Measurements from ENCODE around the gene PC. TPM values are rescaled to one million over a fixed set of nuclear protein-coding genes. Genes with fewer than 3 reads are reported as not detected.

The PC gene
- total and polyA plus RNA-seq, 2 experiments from 2014 or later: 18.3 to 21.7 TPM

DNA sequence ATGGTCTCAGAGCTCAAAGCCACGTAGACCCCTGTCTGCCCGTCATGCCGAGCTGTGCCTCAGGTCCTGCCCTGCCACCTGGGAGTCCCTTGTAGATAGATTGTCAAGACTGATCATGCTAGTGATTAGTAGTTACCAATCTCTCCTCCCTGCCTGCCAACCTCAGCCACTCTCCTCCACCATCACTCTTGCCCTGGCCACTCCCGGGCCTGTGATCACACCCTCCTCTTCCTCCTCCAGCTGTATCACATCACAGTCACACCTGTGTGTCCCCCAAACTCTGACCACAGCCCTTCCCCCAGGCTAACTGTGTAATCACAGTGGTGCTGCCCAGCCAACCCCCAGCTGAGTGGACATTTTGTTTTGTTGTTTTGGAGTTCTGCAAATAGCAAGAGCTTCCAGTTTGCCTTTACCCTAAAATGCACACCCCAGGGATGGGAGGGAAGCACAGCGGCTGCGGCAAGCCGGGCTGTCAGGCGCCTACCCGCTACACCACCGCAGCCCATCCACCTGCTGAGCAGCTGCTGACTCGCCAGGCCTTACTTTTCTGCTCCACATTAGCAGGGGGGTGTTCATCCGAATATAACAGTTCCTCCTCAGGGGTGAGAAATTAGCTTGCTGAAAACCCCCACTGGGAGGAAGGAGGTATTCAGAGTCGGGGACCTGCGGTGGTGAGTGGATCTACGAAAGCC, 55.6 kb downstream of the PC start:
- no peak overlapping the region for H3K27ac ChIP-seq (ENCODE audit: low read depth)
- Mint-ChIP-seq H3K4me3 (no peak overlapping the region), H3K9me3 (no peaks in the 10 kb centered on the region), H3K36me3 (ENCODE audit: low read depth) (no peaks in the 10 kb centered on the region), H3K27ac (no peak overlapping the region), H3K4me1 (peaks cover 30% of the 10 kb centered on the region), H3K27me3 (ENCODE audit: insufficient read depth, low read depth, poor library complexity) (peaks cover 8% of the 10 kb centered on the region)
- H3F3A ChIP-seq (replicated peaks; ENCODE audit: low read depth): no peaks in the 10 kb centered on the region
- no peaks in the 10 kb centered on the region for H3K9me2 ChIP-seq (ENCODE audit: insufficient read depth)
- peaks cover 14% of the 10 kb centered on the region; the same call in 1 of the 2 replicates for H3K4me1 ChIP-seq (ENCODE audit: insufficient read depth)
- no peak overlapping the region for H3K4me2 ChIP-seq
- ATAC-seq: no peak
- TF ChIP-seq, protein P1, sequence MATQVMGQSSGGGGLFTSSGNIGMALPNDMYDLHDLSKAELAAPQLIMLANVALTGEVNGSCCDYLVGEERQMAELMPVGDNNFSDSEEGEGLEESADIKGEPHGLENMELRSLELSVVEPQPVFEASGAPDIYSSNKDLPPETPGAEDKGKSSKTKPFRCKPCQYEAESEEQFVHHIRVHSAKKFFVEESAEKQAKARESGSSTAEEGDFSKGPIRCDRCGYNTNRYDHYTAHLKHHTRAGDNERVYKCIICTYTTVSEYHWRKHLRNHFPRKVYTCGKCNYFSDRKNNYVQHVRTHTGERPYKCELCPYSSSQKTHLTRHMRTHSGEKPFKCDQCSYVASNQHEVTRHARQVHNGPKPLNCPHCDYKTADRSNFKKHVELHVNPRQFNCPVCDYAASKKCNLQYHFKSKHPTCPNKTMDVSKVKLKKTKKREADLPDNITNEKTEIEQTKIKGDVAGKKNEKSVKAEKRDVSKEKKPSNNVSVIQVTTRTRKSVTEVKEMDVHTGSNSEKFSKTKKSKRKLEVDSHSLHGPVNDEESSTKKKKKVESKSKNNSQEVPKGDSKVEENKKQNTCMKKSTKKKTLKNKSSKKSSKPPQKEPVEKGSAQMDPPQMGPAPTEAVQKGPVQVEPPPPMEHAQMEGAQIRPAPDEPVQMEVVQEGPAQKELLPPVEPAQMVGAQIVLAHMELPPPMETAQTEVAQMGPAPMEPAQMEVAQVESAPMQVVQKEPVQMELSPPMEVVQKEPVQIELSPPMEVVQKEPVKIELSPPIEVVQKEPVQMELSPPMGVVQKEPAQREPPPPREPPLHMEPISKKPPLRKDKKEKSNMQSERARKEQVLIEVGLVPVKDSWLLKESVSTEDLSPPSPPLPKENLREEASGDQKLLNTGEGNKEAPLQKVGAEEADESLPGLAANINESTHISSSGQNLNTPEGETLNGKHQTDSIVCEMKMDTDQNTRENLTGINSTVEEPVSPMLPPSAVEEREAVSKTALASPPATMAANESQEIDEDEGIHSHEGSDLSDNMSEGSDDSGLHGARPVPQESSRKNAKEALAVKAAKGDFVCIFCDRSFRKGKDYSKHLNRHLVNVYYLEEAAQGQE (IDR thresholded peaks at IDR 0.05; ENCODE audit: unreplicated experiment): no peak
- no peaks in the 10 kb centered on the region for H4K20me1 ChIP-seq (replicated peaks; ENCODE audit: insufficient read depth)
- DNase-seq (ENCODE audit: low spot score): no peak
- no peaks in the 10 kb centered on the region for H3K79me2 ChIP-seq (replicated peaks; ENCODE audit: insufficient read depth)
- no peaks in the 10 kb centered on the region for H3K36me3 ChIP-seq (ENCODE audit: insufficient read depth)
- H3K4me3 ChIP-seq: no peak overlapping the region
- H2AFZ ChIP-seq: no peak overlapping the region
- H3K27me3 ChIP-seq (ENCODE audit: insufficient read depth): no peaks in the 10 kb centered on the region

DNA sequence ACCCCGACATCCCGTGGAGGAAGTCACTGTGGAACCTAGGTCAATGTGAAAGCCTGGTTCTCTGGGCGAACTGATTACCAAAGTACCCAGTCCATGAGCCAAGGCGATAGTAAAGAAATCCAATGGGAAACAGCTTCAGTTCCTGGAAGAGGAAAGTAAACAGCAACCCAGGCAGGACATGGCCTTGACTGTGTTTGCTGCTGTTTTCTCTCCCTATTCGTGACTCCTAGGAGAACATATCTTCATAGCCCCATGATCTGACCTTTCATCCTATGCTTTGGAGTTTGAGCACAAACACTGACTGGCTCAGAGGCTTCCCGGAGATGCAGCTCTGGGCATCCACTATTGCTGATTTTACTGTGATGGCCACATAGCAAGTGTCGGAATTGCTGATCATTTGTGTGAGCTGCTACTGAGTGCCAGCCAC, 56.2 kb downstream of the PC start:
- Histone ChIP-seq H3K4me2 (no peak overlapping the region), H3K27me3 (ENCODE audit: insufficient read depth) (no peaks in the 10 kb centered on the region), H3K27ac (ENCODE audit: low read depth) (no peak overlapping the region), H3K36me3 (ENCODE audit: insufficient read depth) (no peaks in the 10 kb centered on the region), H2AFZ (no peak overlapping the region), H3K79me2 (replicated peaks; ENCODE audit: insufficient read depth) (no peaks in the 10 kb centered on the region), H3K4me1 (ENCODE audit: insufficient read depth) (peaks cover 14% of the 10 kb centered on the region; the same call in 1 of the 2 replicates), H3K9me2 (ENCODE audit: insufficient read depth) (no peaks in the 10 kb centered on the region), H3K4me3 (no peak overlapping the region), H3F3A (replicated peaks; ENCODE audit: low read depth) (no peaks in the 10 kb centered on the region), H4K20me1 (replicated peaks; ENCODE audit: insufficient read depth) (no peaks in the 10 kb centered on the region)
- no peak for ATAC-seq
- Mint-ChIP-seq H3K27ac (no peak overlapping the region), H3K36me3 (ENCODE audit: low read depth) (no peaks in the 10 kb centered on the region), H3K4me1 (peaks cover 30% of the 10 kb centered on the region), H3K9me3 (no peaks in the 10 kb centered on the region), H3K27me3 (ENCODE audit: insufficient read depth, low read depth, poor library complexity) (peaks cover 6% of the 10 kb centered on the region), H3K4me3 (no peak overlapping the region)
- DNase-seq (ENCODE audit: low spot score): no peak
- TF ChIP-seq EZH2 (IDR thresholded peaks at IDR 0.05; ENCODE audit: low read depth, unreplicated experiment) (no peak), NANOG (IDR thresholded peaks at IDR 0.05; ENCODE audit: borderline replicate concordance) (no peak), CREB1 (CRISPR knock-in tag; IDR thresholded peaks at IDR 0.05; ENCODE audit: low read depth) (no peak), POLR2AphosphoS5 (IDR thresholded peaks at IDR 0.05; ENCODE audit: low read depth) (no peak), JUNB (IDR thresholded peaks at IDR 0.05; ENCODE audit: unreplicated experiment) (no peak), EZH2phosphoT487 (IDR thresholded peaks at IDR 0.05; ENCODE audit: unreplicated experiment) (no peak)
- TF ChIP-seq, protein P2, sequence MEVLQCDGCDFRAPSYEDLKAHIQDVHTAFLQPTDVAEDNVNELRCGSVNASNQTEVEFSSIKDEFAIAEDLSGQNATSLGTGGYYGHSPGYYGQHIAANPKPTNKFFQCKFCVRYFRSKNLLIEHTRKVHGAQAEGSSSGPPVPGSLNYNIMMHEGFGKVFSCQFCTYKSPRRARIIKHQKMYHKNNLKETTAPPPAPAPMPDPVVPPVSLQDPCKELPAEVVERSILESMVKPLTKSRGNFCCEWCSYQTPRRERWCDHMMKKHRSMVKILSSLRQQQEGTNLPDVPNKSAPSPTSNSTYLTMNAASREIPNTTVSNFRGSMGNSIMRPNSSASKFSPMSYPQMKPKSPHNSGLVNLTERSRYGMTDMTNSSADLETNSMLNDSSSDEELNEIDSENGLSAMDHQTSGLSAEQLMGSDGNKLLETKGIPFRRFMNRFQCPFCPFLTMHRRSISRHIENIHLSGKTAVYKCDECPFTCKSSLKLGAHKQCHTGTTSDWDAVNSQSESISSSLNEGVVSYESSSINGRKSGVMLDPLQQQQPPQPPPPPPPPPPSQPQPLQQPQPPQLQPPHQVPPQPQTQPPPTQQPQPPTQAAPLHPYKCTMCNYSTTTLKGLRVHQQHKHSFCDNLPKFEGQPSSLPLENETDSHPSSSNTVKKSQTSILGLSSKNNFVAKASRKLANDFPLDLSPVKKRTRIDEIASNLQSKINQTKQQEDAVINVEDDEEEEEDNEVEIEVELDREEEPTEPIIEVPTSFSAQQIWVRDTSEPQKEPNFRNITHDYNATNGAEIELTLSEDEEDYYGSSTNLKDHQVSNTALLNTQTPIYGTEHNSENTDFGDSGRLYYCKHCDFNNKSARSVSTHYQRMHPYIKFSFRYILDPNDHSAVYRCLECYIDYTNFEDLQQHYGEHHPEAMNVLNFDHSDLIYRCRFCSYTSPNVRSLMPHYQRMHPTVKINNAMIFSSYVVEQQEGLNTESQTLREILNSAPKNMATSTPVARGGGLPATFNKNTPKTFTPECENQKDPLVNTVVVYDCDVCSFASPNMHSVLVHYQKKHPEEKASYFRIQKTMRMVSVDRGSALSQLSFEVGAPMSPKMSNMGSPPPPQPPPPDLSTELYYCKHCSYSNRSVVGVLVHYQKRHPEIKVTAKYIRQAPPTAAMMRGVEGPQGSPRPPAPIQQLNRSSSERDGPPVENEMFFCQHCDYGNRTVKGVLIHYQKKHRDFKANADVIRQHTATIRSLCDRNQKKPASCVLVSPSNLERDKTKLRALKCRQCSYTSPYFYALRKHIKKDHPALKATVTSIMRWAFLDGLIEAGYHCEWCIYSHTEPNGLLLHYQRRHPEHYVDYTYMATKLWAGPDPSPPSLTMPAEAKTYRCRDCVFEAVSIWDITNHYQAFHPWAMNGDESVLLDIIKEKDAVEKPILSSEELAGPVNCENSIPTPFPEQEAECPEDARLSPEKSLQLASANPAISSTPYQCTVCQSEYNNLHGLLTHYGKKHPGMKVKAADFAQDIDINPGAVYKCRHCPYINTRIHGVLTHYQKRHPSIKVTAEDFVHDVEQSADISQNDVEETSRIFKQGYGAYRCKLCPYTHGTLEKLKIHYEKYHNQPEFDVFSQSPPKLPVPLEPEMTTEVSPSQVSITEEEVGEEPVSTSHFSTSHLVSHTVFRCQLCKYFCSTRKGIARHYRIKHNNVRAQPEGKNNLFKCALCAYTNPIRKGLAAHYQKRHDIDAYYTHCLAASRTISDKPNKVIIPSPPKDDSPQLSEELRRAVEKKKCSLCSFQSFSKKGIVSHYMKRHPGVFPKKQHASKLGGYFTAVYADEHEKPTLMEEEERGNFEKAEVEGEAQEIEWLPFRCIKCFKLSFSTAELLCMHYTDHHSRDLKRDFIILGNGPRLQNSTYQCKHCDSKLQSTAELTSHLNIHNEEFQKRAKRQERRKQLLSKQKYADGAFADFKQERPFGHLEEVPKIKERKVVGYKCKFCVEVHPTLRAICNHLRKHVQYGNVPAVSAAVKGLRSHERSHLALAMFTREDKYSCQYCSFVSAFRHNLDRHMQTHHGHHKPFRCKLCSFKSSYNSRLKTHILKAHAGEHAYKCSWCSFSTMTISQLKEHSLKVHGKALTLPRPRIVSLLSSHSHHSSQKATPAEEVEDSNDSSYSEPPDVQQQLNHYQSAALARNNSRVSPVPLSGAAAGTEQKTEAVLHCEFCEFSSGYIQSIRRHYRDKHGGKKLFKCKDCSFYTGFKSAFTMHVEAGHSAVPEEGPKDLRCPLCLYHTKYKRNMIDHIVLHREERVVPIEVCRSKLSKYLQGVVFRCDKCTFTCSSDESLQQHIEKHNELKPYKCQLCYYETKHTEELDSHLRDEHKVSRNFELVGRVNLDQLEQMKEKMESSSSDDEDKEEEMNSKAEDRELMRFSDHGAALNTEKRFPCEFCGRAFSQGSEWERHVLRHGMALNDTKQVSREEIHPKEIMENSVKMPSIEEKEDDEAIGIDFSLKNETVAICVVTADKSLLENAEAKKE (CRISPR knock-in tag; IDR thresholded peaks at IDR 0.05): no peak
- TF ChIP-seq, protein P3, sequence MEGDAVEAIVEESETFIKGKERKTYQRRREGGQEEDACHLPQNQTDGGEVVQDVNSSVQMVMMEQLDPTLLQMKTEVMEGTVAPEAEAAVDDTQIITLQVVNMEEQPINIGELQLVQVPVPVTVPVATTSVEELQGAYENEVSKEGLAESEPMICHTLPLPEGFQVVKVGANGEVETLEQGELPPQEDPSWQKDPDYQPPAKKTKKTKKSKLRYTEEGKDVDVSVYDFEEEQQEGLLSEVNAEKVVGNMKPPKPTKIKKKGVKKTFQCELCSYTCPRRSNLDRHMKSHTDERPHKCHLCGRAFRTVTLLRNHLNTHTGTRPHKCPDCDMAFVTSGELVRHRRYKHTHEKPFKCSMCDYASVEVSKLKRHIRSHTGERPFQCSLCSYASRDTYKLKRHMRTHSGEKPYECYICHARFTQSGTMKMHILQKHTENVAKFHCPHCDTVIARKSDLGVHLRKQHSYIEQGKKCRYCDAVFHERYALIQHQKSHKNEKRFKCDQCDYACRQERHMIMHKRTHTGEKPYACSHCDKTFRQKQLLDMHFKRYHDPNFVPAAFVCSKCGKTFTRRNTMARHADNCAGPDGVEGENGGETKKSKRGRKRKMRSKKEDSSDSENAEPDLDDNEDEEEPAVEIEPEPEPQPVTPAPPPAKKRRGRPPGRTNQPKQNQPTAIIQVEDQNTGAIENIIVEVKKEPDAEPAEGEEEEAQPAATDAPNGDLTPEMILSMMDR (conservative IDR thresholded peaks at IDR 0.05; ENCODE audit: low read depth in 2 of 2): no peak
